Hepatocyte (in vitro differentiated cells): Measurements from ENCODE around the gene GNPTG.

ENCODE experiments used
- EZH2 ChIP-seq: fragments of 200-600 bp; sonication (generic); IDR thresholded peaks from 2 replicates; pipeline ENCODE4 v1.6.1; 2016; ENCODE audit warnings: antibody characterized with exemption, mild to moderate bottlenecking, borderline replicate concordance
- EZH2phosphoT487 ChIP-seq: fragments of 200-600 bp; sonication (generic); IDR thresholded peaks from one replicate; pipeline ENCODE4 v1.6.1; 2018; ENCODE audit warnings: antibody characterized with exemption, mild to moderate bottlenecking, low read depth, moderate library complexity; ENCODE audit not compliant: unreplicated experiment, severe bottlenecking
- TF ChIP-seq, protein P1 (sequence below): fragments of 200-600 bp; sonication (generic); IDR thresholded peaks from 2 replicates; pipeline ENCODE4 v1.5.1; 2016; ENCODE audit warnings: antibody characterized with exemption, mild to moderate bottlenecking; ENCODE audit not compliant: poor library complexity

DNA sequence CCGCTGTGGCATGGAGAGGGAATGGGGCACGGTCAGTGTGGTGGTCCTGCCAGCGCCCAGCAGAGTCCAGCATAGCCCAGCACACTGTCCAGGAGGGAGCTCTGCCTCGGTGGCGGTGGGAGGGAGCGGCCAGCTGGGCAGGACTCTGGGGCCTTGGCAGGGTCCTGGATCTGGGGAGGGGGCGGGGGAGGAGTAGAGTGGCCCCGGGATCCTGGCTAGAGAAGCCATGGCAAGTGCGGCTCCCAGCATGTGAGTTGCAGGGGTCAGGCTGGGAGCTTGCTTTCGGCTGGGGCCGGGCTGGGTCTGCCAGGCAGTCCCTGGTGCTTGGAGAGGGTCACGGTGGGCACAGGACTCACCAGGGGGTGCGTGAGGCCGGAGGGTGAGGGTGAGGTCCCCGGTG, 3.9 kb downstream of the GNPTG start:
- no peak for TF ChIP-seq EZH2
- TF ChIP-seq, protein P1, sequence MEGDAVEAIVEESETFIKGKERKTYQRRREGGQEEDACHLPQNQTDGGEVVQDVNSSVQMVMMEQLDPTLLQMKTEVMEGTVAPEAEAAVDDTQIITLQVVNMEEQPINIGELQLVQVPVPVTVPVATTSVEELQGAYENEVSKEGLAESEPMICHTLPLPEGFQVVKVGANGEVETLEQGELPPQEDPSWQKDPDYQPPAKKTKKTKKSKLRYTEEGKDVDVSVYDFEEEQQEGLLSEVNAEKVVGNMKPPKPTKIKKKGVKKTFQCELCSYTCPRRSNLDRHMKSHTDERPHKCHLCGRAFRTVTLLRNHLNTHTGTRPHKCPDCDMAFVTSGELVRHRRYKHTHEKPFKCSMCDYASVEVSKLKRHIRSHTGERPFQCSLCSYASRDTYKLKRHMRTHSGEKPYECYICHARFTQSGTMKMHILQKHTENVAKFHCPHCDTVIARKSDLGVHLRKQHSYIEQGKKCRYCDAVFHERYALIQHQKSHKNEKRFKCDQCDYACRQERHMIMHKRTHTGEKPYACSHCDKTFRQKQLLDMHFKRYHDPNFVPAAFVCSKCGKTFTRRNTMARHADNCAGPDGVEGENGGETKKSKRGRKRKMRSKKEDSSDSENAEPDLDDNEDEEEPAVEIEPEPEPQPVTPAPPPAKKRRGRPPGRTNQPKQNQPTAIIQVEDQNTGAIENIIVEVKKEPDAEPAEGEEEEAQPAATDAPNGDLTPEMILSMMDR = no peak
- TF ChIP-seq EZH2phosphoT487 = no peak
